ENCODE data around the gene SMPX.

SMPX gene

GRCh38 chrX:21711848-21712197, 46.1 kb downstream of the SMPX start:
- DNase-seq (ENCODE audit: low spot score): no peak

- no peak for DNase-seq (ENCODE audit: low spot score)
These were observed 46.6 kb downstream of the SMPX start for GRCh38 chrX:21711129-21711847.

GRCh38 chrX:21708116-21708515, 49.8 kb downstream of the SMPX start:
- no peak for DNase-seq (ENCODE audit: low spot score)

- no peak for DNase-seq (ENCODE audit: low spot score)
These were observed 52.7 kb downstream of the SMPX start for GRCh38 chrX:21705225-21705624.

- DNase-seq (ENCODE audit: low spot score): no peak
These were observed 55.2 kb downstream of the SMPX start for GRCh38 chrX:21702725-21703124.

- DNase-seq (ENCODE audit: low spot score): no peak
These were observed 56.9 kb downstream of the SMPX start for GRCh38 chrX:21700967-21701366.

- no peak for DNase-seq (ENCODE audit: low spot score)
These were observed 57.6 kb downstream of the SMPX start for GRCh38 chrX:21700275-21700674.

- DNase-seq (ENCODE audit: low spot score): no peak
These were observed 58.8 kb downstream of the SMPX start for GRCh38 chrX:21699136-21699535.

- peak; percentile 4 for DNase-seq (ENCODE audit: low spot score)
These were observed 59.6 kb downstream of the SMPX start for GRCh38 chrX:21698272-21698671.

- no peak for DNase-seq (ENCODE audit: low spot score)
These were observed 66.4 kb downstream of the SMPX start for GRCh38 chrX:21691512-21692018.

GRCh38 chrX:21683941-21684340, 74.0 kb downstream of the SMPX start:
- DNase-seq (ENCODE audit: low spot score): no peak

GRCh38 chrX:21678048-21678612, 79.8 kb downstream of the SMPX start:
- no peak for DNase-seq (ENCODE audit: low spot score)

- DNase-seq (ENCODE audit: low spot score): no peak
These were observed 82.0 kb downstream of the SMPX start for GRCh38 chrX:21675931-21676330.

GRCh38 chrX:21674430-21675186, 83.3 kb downstream of the SMPX start:
- no peak for DNase-seq (ENCODE audit: low spot score)

- no peak for DNase-seq (ENCODE audit: low spot score)
These were observed 91.2 kb downstream of the SMPX start for GRCh38 chrX:21666679-21667078.

GRCh38 chrX:21666252-21666651, 91.7 kb downstream of the SMPX start:
- DNase-seq (ENCODE audit: low spot score): no peak

GRCh38 chrX:21662761-21663160, 95.2 kb downstream of the SMPX start:
- no peak for DNase-seq (ENCODE audit: low spot score)

GRCh38 chrX:21661316-21661715, 96.6 kb downstream of the SMPX start:
- DNase-seq (ENCODE audit: low spot score): no peak

GRCh38 chrX:21660156-21660555, 97.8 kb downstream of the SMPX start:
- no peak for DNase-seq (ENCODE audit: low spot score)

- DNase-seq (ENCODE audit: low spot score): no peak
These were observed 98.6 kb downstream of the SMPX start for GRCh38 chrX:21659320-21659719.

- no peak for DNase-seq (ENCODE audit: low spot score)
These were observed 99.2 kb downstream of the SMPX start for GRCh38 chrX:21658746-21659145.

GRCh38 chrX:21658152-21658737, 99.7 kb downstream of the SMPX start, which contains the start of gene KLHL34:
Gene KLHL34, minus strand, starts transcription at chrX:21658330. Its CDS starts 542 bp downstream, at chrX:21657788.
- DNase-seq (ENCODE audit: low spot score): no peak
